GM10266 (cell line): ENCODE data around the gene HIPK2.
A peak's percentile ranks its signal among the peaks of the same experiment; 100 is the strongest.
"Not testable (repeated sequence)": the region's sequence is repeated elsewhere in the genome, so short reads cannot be mapped to it uniquely, and the experiment has no call there.

Source experiments
- DNase-seq: peaks from one replicate; pipeline ENCODE4 v3.0.0; 2012; ENCODE audit errors: extremely low spot score
- CTCF ChIP-seq: IDR thresholded peaks from 2 replicates; pipeline ENCODE4 v1.5.1; 2012; ENCODE audit warnings: mild to moderate bottlenecking, low read depth; ENCODE audit not compliant: control insufficient read depth, insufficient read depth; ENCODE audit errors: missing control alignments

HIPK2 gene

GRCh38 chr7:139618482-139619366 lies 159.1 kb downstream of the HIPK2 start:
- no peak for DNase-seq

GRCh38 chr7:139617074-139617473 lies 160.7 kb downstream of the HIPK2 start:
- TF ChIP-seq CTCF, result no peak
- DNase-seq, result no peak

More at GRCh38 chr7:139618482-139619366, 159.1 kb downstream of the HIPK2 start:
- TF ChIP-seq CTCF, result peak; percentile 35

- no peak for TF ChIP-seq CTCF
- no peak for DNase-seq
These were observed 162.9 kb downstream of the HIPK2 start for GRCh38 chr7:139614886-139615285.

GRCh38 chr7:139613971-139614411 lies 163.8 kb downstream of the HIPK2 start:
- no peak for TF ChIP-seq CTCF
- DNase-seq, result no peak

GRCh38 chr7:139611556-139611955 lies 166.2 kb downstream of the HIPK2 start:
- not testable (repeated sequence) for DNase-seq

GRCh38 chr7:139610595-139610994 lies 167.2 kb downstream of the HIPK2 start:
- TF ChIP-seq CTCF, result no peak
- no peak for DNase-seq

- no peak for TF ChIP-seq CTCF
- no peak for DNase-seq
These were observed 173.9 kb downstream of the HIPK2 start for GRCh38 chr7:139603896-139604295.
